Type B pancreatic cell (in vitro differentiated cells): ENCODE data around the gene IPO4. TPM values are rescaled to one million over a fixed set of nuclear protein-coding genes. Genes with fewer than 3 reads are reported as not detected.
A peak's percentile ranks its signal among the peaks of the same experiment; 100 is the strongest.

Source experiments
- DNase-seq: peaks from one replicate; pipeline ENCODE4 v3.0.0; 2021; ENCODE audit warnings: mixed read lengths; ENCODE audit not compliant: unreplicated experiment; ENCODE audit errors: extremely low spot score
- H3K27ac Mint-ChIP-seq: 2 replicates; pipeline ENCODE4 v1.8.0; 2021; ENCODE audit warnings: mild to moderate bottlenecking, mixed read lengths
- H3K27me3 Mint-ChIP-seq: 2 replicates; pipeline ENCODE4 v1.8.0; 2021; ENCODE audit warnings: mixed read lengths
- H3K36me3 Mint-ChIP-seq: 2 replicates; pipeline ENCODE4 v1.8.0; 2021; ENCODE audit warnings: mixed read lengths
- H3K4me1 Mint-ChIP-seq: one replicate; pipeline ENCODE4 v1.8.0; 2021; ENCODE audit warnings: mixed read lengths; ENCODE audit not compliant: unreplicated experiment
- H3K4me3 Mint-ChIP-seq: 2 replicates; pipeline ENCODE4 v1.8.0; 2021; ENCODE audit warnings: mild to moderate bottlenecking, mixed read lengths
- H3K9me3 Mint-ChIP-seq: 2 replicates; pipeline ENCODE4 v1.8.0; 2021; ENCODE audit warnings: mixed read lengths
- total RNA-seq: library from RNA; stranded (reverse); gene quantifications from 2 replicates; pipeline ENCODE4 v1.2.1, GENCODE V29; 2021; ENCODE audit warnings: low replicate concordance
- TF ChIP-seq, protein P1 (sequence below): fragments of 200-600 bp; sonication (generic); conservative IDR thresholded peaks from 2 replicates; pipeline ENCODE4 v1.5.0; 2021; ENCODE audit warnings: antibody characterized with exemption, mild to moderate bottlenecking

IPO4 gene
- total RNA-seq, 1 donor from 2014 or later: 67.1 TPM

DNA sequence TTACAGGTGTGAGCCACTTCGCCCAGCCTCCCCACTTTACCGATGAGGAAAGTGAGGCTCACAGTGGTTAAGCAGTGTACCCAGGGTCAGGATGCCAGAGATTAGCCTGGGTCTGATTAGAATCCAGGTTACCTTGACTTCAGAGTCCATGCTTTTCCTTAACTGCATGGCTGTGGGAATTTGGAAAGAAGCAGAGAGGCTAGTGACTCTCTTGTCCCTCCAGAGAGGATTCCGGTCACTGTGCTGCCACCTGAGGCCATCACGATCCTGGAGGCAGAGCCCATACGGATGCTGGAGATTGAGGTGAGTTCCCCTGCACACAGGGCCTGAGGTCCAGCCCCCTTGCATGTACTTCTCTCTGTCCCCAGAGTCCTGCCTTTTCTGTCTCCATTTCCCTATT is 12.0 kb downstream of the IPO4 start:
- no peaks in the 10 kb centered on the region for H3K27me3 Mint-ChIP-seq

DNA sequence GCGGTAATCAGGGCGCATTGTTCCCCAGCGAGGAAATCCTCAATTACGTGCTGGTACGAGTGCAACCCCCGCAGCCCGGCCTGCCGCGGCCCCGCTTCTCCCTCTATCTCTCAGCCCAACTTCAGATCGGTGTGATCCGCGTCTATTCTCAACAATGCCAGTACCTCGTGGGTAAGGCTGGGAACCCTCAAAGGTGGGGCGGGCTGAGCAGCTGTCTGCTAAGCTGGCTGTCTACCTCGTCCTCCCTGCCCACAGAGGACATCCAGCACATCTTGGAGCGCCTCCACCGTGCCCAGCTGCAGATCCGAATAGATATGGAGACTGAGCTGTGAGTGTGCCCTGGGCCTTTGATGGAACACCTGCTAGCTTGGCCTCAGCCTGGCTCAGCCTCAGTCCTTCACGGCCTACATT is 15.7 kb downstream of the IPO4 start:
- no peaks in the 10 kb centered on the region for H3K27me3 Mint-ChIP-seq
- peak overlapping the region; percentile 92 for H3K4me3 Mint-ChIP-seq
- DNase-seq: no peak
- peaks cover 25% of the 10 kb centered on the region for H3K4me1 Mint-ChIP-seq
- peaks cover 16% of the 10 kb centered on the region for H3K36me3 Mint-ChIP-seq
- no peaks in the 10 kb centered on the region for H3K9me3 Mint-ChIP-seq
- TF ChIP-seq, protein P1, sequence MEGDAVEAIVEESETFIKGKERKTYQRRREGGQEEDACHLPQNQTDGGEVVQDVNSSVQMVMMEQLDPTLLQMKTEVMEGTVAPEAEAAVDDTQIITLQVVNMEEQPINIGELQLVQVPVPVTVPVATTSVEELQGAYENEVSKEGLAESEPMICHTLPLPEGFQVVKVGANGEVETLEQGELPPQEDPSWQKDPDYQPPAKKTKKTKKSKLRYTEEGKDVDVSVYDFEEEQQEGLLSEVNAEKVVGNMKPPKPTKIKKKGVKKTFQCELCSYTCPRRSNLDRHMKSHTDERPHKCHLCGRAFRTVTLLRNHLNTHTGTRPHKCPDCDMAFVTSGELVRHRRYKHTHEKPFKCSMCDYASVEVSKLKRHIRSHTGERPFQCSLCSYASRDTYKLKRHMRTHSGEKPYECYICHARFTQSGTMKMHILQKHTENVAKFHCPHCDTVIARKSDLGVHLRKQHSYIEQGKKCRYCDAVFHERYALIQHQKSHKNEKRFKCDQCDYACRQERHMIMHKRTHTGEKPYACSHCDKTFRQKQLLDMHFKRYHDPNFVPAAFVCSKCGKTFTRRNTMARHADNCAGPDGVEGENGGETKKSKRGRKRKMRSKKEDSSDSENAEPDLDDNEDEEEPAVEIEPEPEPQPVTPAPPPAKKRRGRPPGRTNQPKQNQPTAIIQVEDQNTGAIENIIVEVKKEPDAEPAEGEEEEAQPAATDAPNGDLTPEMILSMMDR: no peak
- peak overlapping the region; percentile 54 for H3K27ac Mint-ChIP-seq

More for the DNA sequence above, 12.0 kb downstream of the IPO4 start:
- no peak for DNase-seq
- no peak overlapping the region for H3K4me3 Mint-ChIP-seq
- H3K27ac Mint-ChIP-seq: no peak overlapping the region
- peaks cover 11% of the 10 kb centered on the region for H3K36me3 Mint-ChIP-seq
- TF ChIP-seq, protein P1: no peak
- H3K9me3 Mint-ChIP-seq: no peaks in the 10 kb centered on the region
- H3K4me1 Mint-ChIP-seq: peaks cover 22% of the 10 kb centered on the region

GRCh38 chr14:24172261-24172860 is 16.3 kb downstream of the IPO4 start:
- Mint-ChIP-seq H3K9me3 (no peaks in the 10 kb centered on the region), H3K36me3 (peaks cover 20% of the 10 kb centered on the region), H3K4me1 (peaks cover 25% of the 10 kb centered on the region), H3K4me3 (peak overlapping the region; percentile 92), H3K27me3 (no peaks in the 10 kb centered on the region), H3K27ac (peak overlapping the region; percentile 90)
- TF ChIP-seq, protein P1: no peak
- no peak for DNase-seq

GRCh38 chr14:24171422-24172260 is 17.0 kb downstream of the IPO4 start, which contains the start of gene REC8:
REC8 (plus strand) TSS chr14:24172080; CDS start chr14:24172553, 473 bp downstream.
- Mint-ChIP-seq H3K27ac (peak within 1 kb of the TSS; percentile 90), H3K36me3 (peaks cover 21% of the 10 kb centered on the region), H3K9me3 (no peaks in the 10 kb centered on the region), H3K4me3 (peak within 1 kb of the TSS; percentile 92), H3K27me3 (no peaks in the 10 kb centered on the region), H3K4me1 (peaks cover 25% of the 10 kb centered on the region)
- DNase-seq: peak; percentile 97
- TF ChIP-seq, protein P1: no peak

GRCh38 chr14:24167469-24168114 is 21.0 kb downstream of the IPO4 start:
- Mint-ChIP-seq H3K27me3 (no peaks in the 10 kb centered on the region), H3K4me1 (peaks cover 16% of the 10 kb centered on the region), H3K4me3 (no peak overlapping the region), H3K9me3 (no peaks in the 10 kb centered on the region), H3K36me3 (peaks cover 22% of the 10 kb centered on the region), H3K27ac (no peak overlapping the region)
- DNase-seq: no peak
- TF ChIP-seq, protein P1: no peak
